GM19438 (cell line): ENCODE results near the gene CYP2A7.
"Not testable (repeated sequence)": the region's sequence is repeated elsewhere in the genome, so short reads cannot be mapped to it uniquely, and the experiment has no call there.

Experiments used
- ATAC-seq: cut with Tn5 transposase; IDR thresholded peaks from one replicate; pipeline ENCODE4 v1.9.1; 2021; ENCODE audit warnings: low read depth; ENCODE audit not compliant: unreplicated experiment

Gene CYP2A7

GRCh38 chr19:40900521-40900920 lies 18.5 kb upstream of the CYP2A7 start:
- ATAC-seq = not testable (repeated sequence)

- ATAC-seq = not testable (repeated sequence)
These were observed 17.9 kb upstream of the CYP2A7 start for GRCh38 chr19:40899964-40900363.

GRCh38 chr19:40896843-40897789 lies 15.1 kb upstream of the CYP2A7 start:
- ATAC-seq = not testable (repeated sequence)

GRCh38 chr19:40896418-40896796 lies 14.4 kb upstream of the CYP2A7 start:
- no peak for ATAC-seq

- ATAC-seq = no peak
These were observed 11.1 kb upstream of the CYP2A7 start for GRCh38 chr19:40893112-40893511.

- no peak for ATAC-seq
These were observed 7.3 kb upstream of the CYP2A7 start for GRCh38 chr19:40889366-40889765.

- no peak for ATAC-seq
These were observed 6.2 kb upstream of the CYP2A7 start for GRCh38 chr19:40888191-40888590.

- ATAC-seq = not testable (repeated sequence)
These were observed 2.3 kb upstream of the CYP2A7 start for GRCh38 chr19:40884187-40884931.

- not testable (repeated sequence) for ATAC-seq
These were observed 2.7 kb downstream of the CYP2A7 start for GRCh38 chr19:40879349-40879748.

- not testable (repeated sequence) for ATAC-seq
These were observed 6.5 kb downstream of the CYP2A7 start for GRCh38 chr19:40875526-40875951.

GRCh38 chr19:40874874-40875273 lies 7.2 kb downstream of the CYP2A7 start:
- not testable (repeated sequence) for ATAC-seq

- ATAC-seq = not testable (repeated sequence)
These were observed 8.2 kb downstream of the CYP2A7 start for GRCh38 chr19:40873873-40874272.

- ATAC-seq = no peak
These were observed 9.8 kb downstream of the CYP2A7 start for GRCh38 chr19:40872209-40872608.

GRCh38 chr19:40867701-40868100 lies 14.3 kb downstream of the CYP2A7 start:
- no peak for ATAC-seq

- ATAC-seq = not testable (repeated sequence)
These were observed 17.1 kb downstream of the CYP2A7 start for GRCh38 chr19:40864739-40865496.

- no peak for ATAC-seq
These were observed 19.2 kb downstream of the CYP2A7 start for GRCh38 chr19:40862785-40863184.

GRCh38 chr19:40862333-40862732 lies 19.7 kb downstream of the CYP2A7 start:
- no peak for ATAC-seq

GRCh38 chr19:40858109-40858508 lies 23.9 kb downstream of the CYP2A7 start:
- no peak for ATAC-seq

- ATAC-seq = not testable (repeated sequence)
These were observed 29.4 kb downstream of the CYP2A7 start for GRCh38 chr19:40852467-40853152.

- ATAC-seq = not testable (repeated sequence)
These were observed 31.8 kb downstream of the CYP2A7 start, which contains the start of gene CYP2A6 for GRCh38 chr19:40850277-40850676. CYP2A6 (minus strand) TSS chr19:40850447; CDS start chr19:40850426, 21 bp downstream.
